Smooth muscle cell (in vitro differentiated cells): Measurements from ENCODE around the gene CCND2. TPM values are rescaled to one million over a fixed set of nuclear protein-coding genes. Genes with fewer than 3 reads are reported as not detected.

ENCODE experiments used
- DNase-seq: peaks from one replicate; lab custom pipeline; 2025; ENCODE audit not compliant: unreplicated experiment; lab: John Stamatoyannopoulos, UW
- H2AFZ ChIP-seq: fragments of 200-600 bp; sonication (generic); 2 replicates; pipeline ENCODE4 v1.6.0; 2016; ENCODE audit warnings: antibody characterized with exemption, low read depth, mild to moderate bottlenecking
- H3F3A ChIP-seq: fragments of 200-600 bp; sonication (generic); 2 replicates; pipeline ENCODE4 v1.6.0; 2017; ENCODE audit warnings: antibody characterized with exemption, low read depth
- H3K27ac ChIP-seq: fragments of 200-600 bp; sonication (generic); 2 replicates; pipeline ENCODE4 v1.5.1; 2016; ENCODE audit warnings: low read depth, mild to moderate bottlenecking
- H3K27me3 ChIP-seq: fragments of 200-600 bp; sonication (generic); 2 replicates; pipeline ENCODE4 v1.6.1; 2016; ENCODE audit warnings: low read depth, mild to moderate bottlenecking
- H3K36me3 ChIP-seq: fragments of 200-600 bp; sonication (generic); 2 replicates; pipeline ENCODE4 v1.5.1; 2016; ENCODE audit warnings: low read depth
- H3K4me1 ChIP-seq: fragments of 200-600 bp; sonication (generic); 2 replicates; pipeline ENCODE4 v1.5.1; 2016; ENCODE audit warnings: low read depth
- H3K4me2 ChIP-seq: fragments of 200-600 bp; sonication (generic); 2 replicates; pipeline ENCODE4 v1.6.0; 2016; ENCODE audit warnings: mild to moderate bottlenecking
- H3K4me3 ChIP-seq: fragments of 200-600 bp; sonication (generic); 2 replicates; pipeline ENCODE4 v1.5.1; 2016; ENCODE audit warnings: mild to moderate bottlenecking
- H3K79me2 ChIP-seq: fragments of 200-600 bp; sonication (generic); 2 replicates; pipeline ENCODE4 v1.6.0; 2016; ENCODE audit warnings: low read depth, mild to moderate bottlenecking
- H3K9ac ChIP-seq: fragments of 200-600 bp; sonication (generic); 2 replicates; pipeline ENCODE4 v1.6.0; 2016; ENCODE audit warnings: low read depth
- H3K9me3 ChIP-seq: fragments of 200-600 bp; sonication (generic); replicated peaks from 2 replicates; pipeline ENCODE4 v1.5.1; 2016; ENCODE audit warnings: low read depth
- H4K20me1 ChIP-seq: fragments of 200-600 bp; sonication (generic); 2 replicates; pipeline ENCODE4 v1.6.0; 2016; ENCODE audit warnings: low read depth
- WGBS: methylation state at CpG from one replicate; pipeline ENCODE4 v1.1.7; 2016; ENCODE audit warnings: low lambda C conversion rate; 5-methylcytosine and 5-hydroxymethylcytosine counted together
- polyA plus RNA-seq: library from polyadenylated mRNA; unstranded; fragments of >200 nt; fragmentation: Nextera tagmentation; extraction: Ambion mirVana; gene quantifications from 2 replicates; pipeline ENCODE4 v1.2.1, GENCODE V29; 2016
- total RNA-seq: library from RNA; depleted of rRNA; stranded (reverse); fragments of >200 nt; gene quantifications from 2 replicates; pipeline ENCODE4 v1.2.3, GENCODE V29; 2014
- TF ChIP-seq, protein P1 (sequence below): fragments of 200-600 bp; sonication (generic); IDR thresholded peaks from 2 replicates; pipeline ENCODE4 v1.5.1; 2017; ENCODE audit warnings: borderline replicate concordance, mild to moderate bottlenecking, antibody characterized with exemption; ENCODE audit not compliant: insufficient read depth, poor library complexity, severe bottlenecking

CCND2 gene
- total and polyA plus RNA-seq, 2 experiments from 2014 or later: 356 to 462 TPM

DNA sequence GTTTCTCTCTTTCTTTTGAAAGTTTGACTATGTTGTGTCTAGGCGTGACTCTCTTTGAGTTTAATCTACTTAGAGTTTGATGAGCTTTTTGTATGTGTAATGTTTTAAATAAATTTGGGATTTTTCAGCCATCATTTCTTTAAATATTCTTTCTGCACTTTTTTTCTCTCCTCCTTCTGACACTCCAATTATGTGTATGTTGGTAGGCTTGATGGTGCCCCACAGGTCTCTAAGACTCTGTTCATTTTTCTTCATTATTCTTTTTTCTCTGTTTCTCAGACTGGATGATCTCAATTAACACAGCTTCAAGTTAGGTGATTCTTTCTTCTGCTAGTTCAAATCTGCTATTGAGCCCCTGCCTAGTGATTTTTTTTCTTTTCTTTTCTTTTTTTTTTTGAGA lies 14.5 kb upstream of the CCND2 start:
- no peaks in the 10 kb centered on the region for H3K9me3 ChIP-seq
- no peak overlapping the region for H3K4me3 ChIP-seq
- 96% methylated on average over 1 of the region's 1 CpG for WGBS

DNA sequence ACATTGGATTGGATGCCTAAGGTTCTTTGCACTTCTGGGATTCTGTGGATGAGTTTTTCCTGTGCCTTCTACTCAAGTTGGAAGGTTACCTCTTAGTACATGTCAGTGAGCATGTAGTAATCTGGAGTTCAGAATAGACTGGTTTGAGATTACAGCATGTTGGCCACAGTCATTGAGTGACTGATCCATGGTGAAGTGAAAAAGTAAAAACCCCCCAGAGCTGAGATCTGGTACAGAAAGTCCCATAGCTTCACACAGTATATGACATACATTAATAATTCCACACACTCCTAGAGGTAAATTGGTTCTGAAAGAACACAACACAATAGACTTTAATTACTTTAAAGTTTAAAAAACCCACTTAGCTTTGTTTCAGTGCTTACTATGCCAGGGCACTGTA lies 11.9 kb upstream of the CCND2 start:
- Histone ChIP-seq H4K20me1 (no peaks in the 10 kb centered on the region), H3K9me3 (no peaks in the 10 kb centered on the region), H3K27ac (no peak overlapping the region), H3K9ac (no peak overlapping the region), H3K4me3 (no peak overlapping the region), H2AFZ (no peak overlapping the region), H3K4me1 (no peaks in the 10 kb centered on the region), H3K79me2 (no peaks in the 10 kb centered on the region), H3K27me3 (no peaks in the 10 kb centered on the region), H3K36me3 (no peaks in the 10 kb centered on the region), H3K4me2 (no peak overlapping the region), H3F3A (no peaks in the 10 kb centered on the region)
- TF ChIP-seq, protein P1, sequence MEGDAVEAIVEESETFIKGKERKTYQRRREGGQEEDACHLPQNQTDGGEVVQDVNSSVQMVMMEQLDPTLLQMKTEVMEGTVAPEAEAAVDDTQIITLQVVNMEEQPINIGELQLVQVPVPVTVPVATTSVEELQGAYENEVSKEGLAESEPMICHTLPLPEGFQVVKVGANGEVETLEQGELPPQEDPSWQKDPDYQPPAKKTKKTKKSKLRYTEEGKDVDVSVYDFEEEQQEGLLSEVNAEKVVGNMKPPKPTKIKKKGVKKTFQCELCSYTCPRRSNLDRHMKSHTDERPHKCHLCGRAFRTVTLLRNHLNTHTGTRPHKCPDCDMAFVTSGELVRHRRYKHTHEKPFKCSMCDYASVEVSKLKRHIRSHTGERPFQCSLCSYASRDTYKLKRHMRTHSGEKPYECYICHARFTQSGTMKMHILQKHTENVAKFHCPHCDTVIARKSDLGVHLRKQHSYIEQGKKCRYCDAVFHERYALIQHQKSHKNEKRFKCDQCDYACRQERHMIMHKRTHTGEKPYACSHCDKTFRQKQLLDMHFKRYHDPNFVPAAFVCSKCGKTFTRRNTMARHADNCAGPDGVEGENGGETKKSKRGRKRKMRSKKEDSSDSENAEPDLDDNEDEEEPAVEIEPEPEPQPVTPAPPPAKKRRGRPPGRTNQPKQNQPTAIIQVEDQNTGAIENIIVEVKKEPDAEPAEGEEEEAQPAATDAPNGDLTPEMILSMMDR: no peak
- DNase-seq: no peak

More for the DNA sequence above, 14.5 kb upstream of the CCND2 start:
- H2AFZ ChIP-seq: no peak overlapping the region
- H3K4me2 ChIP-seq: no peak overlapping the region
- TF ChIP-seq, protein P1: no peak
- no peaks in the 10 kb centered on the region for H3F3A ChIP-seq
- H3K27me3 ChIP-seq: no peaks in the 10 kb centered on the region
- no peak for DNase-seq
- no peaks in the 10 kb centered on the region for H3K79me2 ChIP-seq
- no peaks in the 10 kb centered on the region for H3K4me1 ChIP-seq
- no peak overlapping the region for H3K27ac ChIP-seq
- no peak overlapping the region for H3K9ac ChIP-seq
- H3K36me3 ChIP-seq: no peaks in the 10 kb centered on the region
- H4K20me1 ChIP-seq: no peaks in the 10 kb centered on the region

DNA sequence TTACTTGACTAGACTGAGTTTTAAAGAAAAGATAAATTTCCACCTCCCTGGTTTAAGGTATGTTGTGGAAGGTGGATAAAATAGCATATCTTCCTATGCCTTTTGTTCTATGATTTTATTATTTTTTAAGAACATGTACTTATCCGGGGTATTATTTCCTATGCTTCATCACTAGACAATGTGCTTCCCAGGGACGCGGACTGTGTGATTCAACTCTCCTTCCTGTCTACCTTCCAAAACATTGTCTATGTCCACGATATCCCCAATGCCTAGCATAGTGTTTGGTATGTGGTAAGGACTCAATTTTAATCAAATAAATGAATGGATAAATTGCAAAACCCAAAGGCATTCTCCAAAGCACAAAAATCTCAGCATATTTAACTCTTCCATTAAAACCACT lies 8.3 kb upstream of the CCND2 start:
- Histone ChIP-seq H3K36me3 (no peaks in the 10 kb centered on the region), H3K27me3 (peaks cover 13% of the 10 kb centered on the region), H3K27ac (no peak overlapping the region), H3K4me3 (no peak overlapping the region), H3K9me3 (no peaks in the 10 kb centered on the region), H4K20me1 (no peaks in the 10 kb centered on the region), H3K9ac (no peak overlapping the region), H2AFZ (no peak overlapping the region), H3K79me2 (no peaks in the 10 kb centered on the region), H3K4me2 (no peak overlapping the region), H3F3A (no peaks in the 10 kb centered on the region), H3K4me1 (peaks cover 6% of the 10 kb centered on the region)
- TF ChIP-seq, protein P1: no peak
- 86% methylated on average over 4 of the region's 4 CpGs for WGBS
- no peak for DNase-seq

DNA sequence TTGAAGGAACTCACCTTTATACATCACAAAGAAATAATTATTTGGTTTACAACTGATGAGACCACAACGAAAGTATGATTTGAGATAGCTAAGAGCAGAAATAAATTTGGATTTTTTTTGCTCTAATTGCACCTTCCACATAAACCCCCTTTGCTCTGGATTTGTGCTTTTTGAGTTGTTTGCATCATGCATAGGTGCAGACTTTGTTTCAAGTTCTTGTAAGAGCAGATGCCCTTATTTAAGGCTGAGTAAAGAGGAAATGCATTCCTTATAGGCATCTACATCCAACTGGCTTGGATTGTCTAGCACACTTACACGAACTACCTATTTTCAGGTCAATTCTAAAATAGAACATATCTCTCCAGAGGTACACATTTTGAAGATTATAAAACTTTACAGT lies 6.6 kb upstream of the CCND2 start:
- H3K27me3 ChIP-seq: peaks cover 13% of the 10 kb centered on the region
- DNase-seq: no peak
- WGBS: 88% methylated on average over 2 of the region's 2 CpGs

More for the DNA sequence above, 6.6 kb upstream of the CCND2 start:
- TF ChIP-seq, protein P1: no peak
- no peak overlapping the region for H3K9ac ChIP-seq
- no peaks in the 10 kb centered on the region for H4K20me1 ChIP-seq
- H3K36me3 ChIP-seq: no peaks in the 10 kb centered on the region
- H3K4me3 ChIP-seq: no peak overlapping the region
- H3K27ac ChIP-seq: no peak overlapping the region
- no peaks in the 10 kb centered on the region for H3K79me2 ChIP-seq
- peaks cover 5% of the 10 kb centered on the region for H3F3A ChIP-seq
- no peak overlapping the region for H2AFZ ChIP-seq
- peaks cover 6% of the 10 kb centered on the region for H3K4me1 ChIP-seq
- H3K9me3 ChIP-seq: no peaks in the 10 kb centered on the region
- H3K4me2 ChIP-seq: no peak overlapping the region
